H9 (cell line): ENCODE data around the gene FAM131C. TPM values are rescaled to one million over a fixed set of nuclear protein-coding genes. Genes with fewer than 3 reads are reported as not detected.

Source experiments
- DNase-seq: peaks from one replicate; pipeline ENCODE4 v3.0.0-alpha.2; 2017
- H2AFZ ChIP-seq: one replicate; pipeline ENCODE4 v1.6.1; 2013; ENCODE audit warnings: mild to moderate bottlenecking, low read length, control low read depth, moderate library complexity
- H2AK5ac ChIP-seq: 2 replicates; pipeline ENCODE4 v1.6.1; 2013; ENCODE audit warnings: low read length, control low read depth, mixed read lengths; ENCODE audit not compliant: insufficient read length
- H2BK120ac ChIP-seq: one replicate; pipeline ENCODE4 v1.6.1; 2013; ENCODE audit warnings: low read depth, mild to moderate bottlenecking, low read length, control low read depth, inconsistent platforms; ENCODE audit not compliant: poor library complexity, severe bottlenecking
- H2BK12ac ChIP-seq: 2 replicates; pipeline ENCODE4 v1.6.1; 2013; ENCODE audit warnings: low read length, control low read depth, mixed read lengths, low read depth; ENCODE audit not compliant: insufficient read length
- H2BK15ac ChIP-seq: 2 replicates; pipeline ENCODE4 v1.6.1; 2013; ENCODE audit warnings: low read depth, low read length, control low read depth
- H2BK20ac ChIP-seq: one replicate; pipeline ENCODE4 v1.6.1; 2013; ENCODE audit warnings: low read depth, mild to moderate bottlenecking, low read length, control low read depth, inconsistent platforms; ENCODE audit not compliant: poor library complexity, severe bottlenecking
- H2BK5ac ChIP-seq: 2 replicates; pipeline ENCODE4 v1.6.1; 2013; ENCODE audit warnings: low read length, control low read depth, mixed read lengths; ENCODE audit not compliant: insufficient read length
- H3K14ac ChIP-seq: 2 replicates; pipeline ENCODE4 v1.6.1; 2013; ENCODE audit warnings: low read length, control low read depth; ENCODE audit not compliant: insufficient read depth
- H3K18ac ChIP-seq: 2 replicates; pipeline ENCODE4 v1.6.1; 2013; ENCODE audit warnings: low read depth, mild to moderate bottlenecking, mixed read lengths, low read length, control low read depth; ENCODE audit not compliant: insufficient read length
- H3K23ac ChIP-seq: 2 replicates; pipeline ENCODE4 v1.6.1; 2013; ENCODE audit warnings: low read length, control low read depth, mixed read lengths, low read depth; ENCODE audit not compliant: insufficient read length
- H3K23me2 ChIP-seq: 2 replicates; pipeline ENCODE4 v1.6.1; 2013; ENCODE audit warnings: low read depth, mild to moderate bottlenecking, mixed read lengths, low read length, control low read depth; ENCODE audit not compliant: insufficient read length, poor library complexity, severe bottlenecking
- H3K27ac ChIP-seq: 2 replicates; pipeline ENCODE4 v1.5.1; 2013; ENCODE audit warnings: low read length, control low read depth, mixed read lengths, low read depth; ENCODE audit not compliant: insufficient read length
- H3K27me3 ChIP-seq: 2 replicates; pipeline ENCODE4 v1.6.1; 2013; ENCODE audit warnings: low read length, control low read depth, inconsistent platforms; ENCODE audit not compliant: insufficient read depth
- H3K4ac ChIP-seq: 2 replicates; pipeline ENCODE4 v1.6.1; 2013; ENCODE audit warnings: low read depth, mild to moderate bottlenecking, control low read depth, inconsistent platforms, low read length, moderate library complexity
- H3K4me1 ChIP-seq: 2 replicates; pipeline ENCODE4 v1.6.1; 2013; ENCODE audit warnings: low read length, control low read depth, inconsistent platforms; ENCODE audit not compliant: insufficient read depth
- H3K4me2 ChIP-seq: 2 replicates; pipeline ENCODE4 v1.6.1; 2013; ENCODE audit warnings: low read length, control low read depth, mixed read lengths; ENCODE audit not compliant: insufficient read length, insufficient read depth
- H3K56ac ChIP-seq: 2 replicates; pipeline ENCODE4 v1.6.1; 2013; ENCODE audit warnings: low read depth, mild to moderate bottlenecking, mixed read lengths, low read length, control low read depth; ENCODE audit not compliant: insufficient read length
- H3K79me1 ChIP-seq: 2 replicates; pipeline ENCODE4 v1.6.1; 2013; ENCODE audit warnings: low read depth, mild to moderate bottlenecking, moderate library complexity, low read length, control low read depth, inconsistent platforms; ENCODE audit not compliant: insufficient read depth, poor library complexity, severe bottlenecking
- H3K79me2 ChIP-seq: 2 replicates; pipeline ENCODE4 v1.6.1; 2013; ENCODE audit warnings: low read length, control low read depth, inconsistent platforms; ENCODE audit not compliant: insufficient read depth
- H3K9ac ChIP-seq: 2 replicates; pipeline ENCODE4 v1.6.1; 2013; ENCODE audit warnings: low read length, control low read depth, mixed read lengths; ENCODE audit not compliant: insufficient read length; ENCODE audit errors: extremely low read depth
- H3K9me3 ChIP-seq: one replicate; pipeline ENCODE4 v1.6.1; 2013; ENCODE audit warnings: low read depth, low read length, inconsistent platforms; ENCODE audit not compliant: control insufficient read depth
- H3T11ph ChIP-seq: one replicate; pipeline ENCODE4 v1.6.1; 2013; ENCODE audit warnings: mild to moderate bottlenecking, low read length, control low read depth, inconsistent platforms
- H4K20me1 ChIP-seq: one replicate; pipeline ENCODE4 v1.6.1; 2013; ENCODE audit not compliant: control insufficient read depth, insufficient read length, insufficient read depth
- H4K5ac ChIP-seq: 2 replicates; pipeline ENCODE4 v1.6.1; 2013; ENCODE audit warnings: low read depth, mild to moderate bottlenecking, mixed read lengths, low read length, control low read depth; ENCODE audit not compliant: insufficient read length
- H4K8ac ChIP-seq: replicated peaks from 2 replicates; pipeline ENCODE4 v1.6.1; 2013; ENCODE audit warnings: low read length, control low read depth, mixed read lengths, low read depth; ENCODE audit not compliant: insufficient read length
- H4K91ac ChIP-seq: 2 replicates; pipeline ENCODE4 v1.6.1; 2013; ENCODE audit warnings: low read depth, mild to moderate bottlenecking, moderate library complexity, mixed read lengths, low read length, control low read depth; ENCODE audit not compliant: insufficient read length
- H3K27ac Mint-ChIP-seq, 3 experiments: 2 replicates in 2 of 3; 3 replicates in 1 of 3; pipeline ENCODE4 v1.8.0; 2020 to 2021; ENCODE audit warnings: mixed read lengths in 3 of 3, mild to moderate bottlenecking in 1 of 3, moderate library complexity in 1 of 3
- H3K27me3 Mint-ChIP-seq: 2 replicates; pipeline ENCODE4 v1.8.0; 2021; ENCODE audit warnings: low read depth, mild to moderate bottlenecking, moderate library complexity, mixed read lengths
- H3K36me3 Mint-ChIP-seq, 3 experiments: 2 replicates in 2 of 3; 3 replicates in 1 of 3; pipeline ENCODE4 v1.8.0; 2020 to 2021; ENCODE audit warnings: low read depth in 3 of 3, mixed read lengths in 3 of 3; ENCODE audit not compliant: insufficient read depth in 1 of 3
- H3K4me1 Mint-ChIP-seq, 2 experiments: 2 replicates each; pipeline ENCODE4 v1.8.0; 2020; ENCODE audit warnings: mixed read lengths in 2 of 2
- H3K4me3 Mint-ChIP-seq, 2 experiments: 2 replicates in 1 of 2; 3 replicates in 1 of 2; pipeline ENCODE4 v1.8.0; 2020 to 2021; ENCODE audit warnings: mild to moderate bottlenecking in 2 of 2, mixed read lengths in 2 of 2, moderate library complexity in 1 of 2
- H3K9me3 Mint-ChIP-seq, 2 experiments: 2 replicates in 1 of 2; 3 replicates in 1 of 2; pipeline ENCODE4 v1.8.0; 2020; ENCODE audit warnings: mild to moderate bottlenecking in 2 of 2, mixed read lengths in 2 of 2, moderate library complexity in 1 of 2
- WGBS: extraction: QIAGEN DNeasy Blood & Tissue Kit; methylation state at CpG from one replicate; pipeline ENCODE4 v1.1.7; 2013; ENCODE audit warnings: missing lambda C conversion rate, low lambda C conversion rate, mixed read lengths; ENCODE audit not compliant: insufficient read length; ENCODE audit errors: extremely low coverage; 5-methylcytosine and 5-hydroxymethylcytosine counted together
- total RNA-seq: library from RNA; stranded (reverse); gene quantifications from 2 replicates; pipeline ENCODE4 v1.2.1, GENCODE V29; 2021
- TF ChIP-seq, protein P1 (sequence below): fragments of 200-600 bp; sonication (generic); conservative IDR thresholded peaks from 3 replicates; pipeline ENCODE4 v1.8.0; 2021; ENCODE audit warnings: antibody characterized with exemption, mild to moderate bottlenecking

Gene FAM131C
- total RNA-seq, 1 experiment from 2014 or later = 0.61 TPM

- no peaks in the 10 kb centered on the region for H4K20me1 ChIP-seq
- no peaks in the 10 kb centered on the region for H3K79me1 ChIP-seq
- no peak overlapping the region for H4K5ac ChIP-seq
- no peak overlapping the region for H3K56ac ChIP-seq
- H3K4ac ChIP-seq = no peak overlapping the region
- H4K91ac ChIP-seq = peak overlapping the region; percentile 12
- H2AK5ac ChIP-seq = no peak overlapping the region
- Mint-ChIP-seq H3K36me3 (no peaks in the 10 kb centered on the region), H3K9me3 (no peaks in the 10 kb centered on the region; a peak in 1 of 5 replicates), H3K4me1 (peaks cover 62 to 67% of the 10 kb centered on the region in 2 experiments), H3K27ac (peak overlapping the region in 2 of 3 experiments; percentile 52 to 92; a peak in 4 of 7 replicates), H3K4me3 (no peak overlapping the region), H3K27me3 (peaks cover 20% of the 10 kb centered on the region)
- no peak overlapping the region for H3K4me2 ChIP-seq
- H3K27ac ChIP-seq = no peak overlapping the region
- no peaks in the 10 kb centered on the region for H3K79me2 ChIP-seq
- H2BK20ac ChIP-seq = no peak overlapping the region
- no CpG with 5 or more reads among the region's 23 CpGs for WGBS
- H2BK12ac ChIP-seq = no peak overlapping the region
- no peaks in the 10 kb centered on the region for H3K9me3 ChIP-seq
- no peak overlapping the region for H4K8ac ChIP-seq
- no peak overlapping the region for H2BK5ac ChIP-seq
- peak; percentile 26 for DNase-seq
- TF ChIP-seq, protein P1, sequence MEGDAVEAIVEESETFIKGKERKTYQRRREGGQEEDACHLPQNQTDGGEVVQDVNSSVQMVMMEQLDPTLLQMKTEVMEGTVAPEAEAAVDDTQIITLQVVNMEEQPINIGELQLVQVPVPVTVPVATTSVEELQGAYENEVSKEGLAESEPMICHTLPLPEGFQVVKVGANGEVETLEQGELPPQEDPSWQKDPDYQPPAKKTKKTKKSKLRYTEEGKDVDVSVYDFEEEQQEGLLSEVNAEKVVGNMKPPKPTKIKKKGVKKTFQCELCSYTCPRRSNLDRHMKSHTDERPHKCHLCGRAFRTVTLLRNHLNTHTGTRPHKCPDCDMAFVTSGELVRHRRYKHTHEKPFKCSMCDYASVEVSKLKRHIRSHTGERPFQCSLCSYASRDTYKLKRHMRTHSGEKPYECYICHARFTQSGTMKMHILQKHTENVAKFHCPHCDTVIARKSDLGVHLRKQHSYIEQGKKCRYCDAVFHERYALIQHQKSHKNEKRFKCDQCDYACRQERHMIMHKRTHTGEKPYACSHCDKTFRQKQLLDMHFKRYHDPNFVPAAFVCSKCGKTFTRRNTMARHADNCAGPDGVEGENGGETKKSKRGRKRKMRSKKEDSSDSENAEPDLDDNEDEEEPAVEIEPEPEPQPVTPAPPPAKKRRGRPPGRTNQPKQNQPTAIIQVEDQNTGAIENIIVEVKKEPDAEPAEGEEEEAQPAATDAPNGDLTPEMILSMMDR = no peak
- H3K23ac ChIP-seq = no peak overlapping the region
- no peak overlapping the region for H3K9ac ChIP-seq
- no peak overlapping the region for H3K14ac ChIP-seq
- peaks cover 10% of the 10 kb centered on the region for H3K4me1 ChIP-seq
- no peak overlapping the region for H3T11ph ChIP-seq
- no peak overlapping the region for H2BK120ac ChIP-seq
- no peaks in the 10 kb centered on the region for H3K27me3 ChIP-seq
- no peaks in the 10 kb centered on the region for H3K23me2 ChIP-seq
- no peak overlapping the region for H2AFZ ChIP-seq
- peak overlapping the region; percentile 22 for H3K18ac ChIP-seq
- H2BK15ac ChIP-seq = no peak overlapping the region
Observed at GRCh38 chr1:16114527-16115467, 41.3 kb upstream of the FAM131C start.
